HG03521 (cell line): ENCODE results near the gene ATP6V1B1.
"Not testable (repeated sequence)": the region's sequence is repeated elsewhere in the genome, so short reads cannot be mapped to it uniquely, and the experiment has no call there.

Experiments
- ATAC-seq: cut with Tn5 transposase; IDR thresholded peaks from one replicate; pipeline ENCODE4 v1.9.1; 2021; ENCODE audit warnings: mild to moderate bottlenecking, moderate library complexity; ENCODE audit not compliant: unreplicated experiment

ATP6V1B1 gene

DNA sequence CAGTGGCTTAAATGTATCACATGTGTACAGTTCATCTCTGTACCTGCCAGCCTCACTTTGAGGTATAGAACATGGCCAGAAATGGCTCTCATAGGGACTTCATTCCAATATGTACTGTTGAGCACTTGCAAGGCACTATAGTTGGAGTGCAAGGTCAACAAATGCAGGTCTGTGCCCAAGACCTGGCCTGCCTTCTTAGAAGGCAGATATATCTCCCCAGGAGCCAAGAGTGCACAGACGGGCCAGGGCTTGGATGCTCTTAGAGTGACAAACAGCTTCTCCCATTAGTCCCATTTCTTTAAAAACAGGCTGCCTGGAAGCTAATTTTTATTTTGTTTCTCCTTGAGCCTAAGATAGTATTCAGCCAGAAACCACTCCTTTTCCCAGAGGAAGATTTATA is 51.7 kb downstream of the ATP6V1B1 start:
- no peak for ATAC-seq

DNA sequence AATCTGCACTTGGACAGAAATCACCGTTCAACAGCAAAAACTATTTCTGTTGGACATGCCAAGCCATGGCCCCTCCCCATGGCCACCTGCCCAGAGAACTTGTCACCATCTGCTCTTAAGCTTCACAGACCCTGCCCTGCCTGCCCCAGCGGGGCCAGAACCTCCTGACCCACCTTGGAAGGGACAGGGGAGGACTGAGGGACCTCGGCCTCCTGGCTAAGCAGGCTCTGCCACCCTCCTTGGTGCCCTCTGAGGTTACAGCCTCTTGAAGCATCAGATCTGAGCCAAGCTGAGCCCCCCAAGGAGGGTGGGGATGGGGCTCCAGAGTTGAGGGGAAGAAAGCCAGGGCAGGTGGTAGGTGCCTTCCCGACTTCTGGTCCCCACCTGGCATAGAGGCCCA is 52.5 kb downstream of the ATP6V1B1 start:
- no peak for ATAC-seq

DNA sequence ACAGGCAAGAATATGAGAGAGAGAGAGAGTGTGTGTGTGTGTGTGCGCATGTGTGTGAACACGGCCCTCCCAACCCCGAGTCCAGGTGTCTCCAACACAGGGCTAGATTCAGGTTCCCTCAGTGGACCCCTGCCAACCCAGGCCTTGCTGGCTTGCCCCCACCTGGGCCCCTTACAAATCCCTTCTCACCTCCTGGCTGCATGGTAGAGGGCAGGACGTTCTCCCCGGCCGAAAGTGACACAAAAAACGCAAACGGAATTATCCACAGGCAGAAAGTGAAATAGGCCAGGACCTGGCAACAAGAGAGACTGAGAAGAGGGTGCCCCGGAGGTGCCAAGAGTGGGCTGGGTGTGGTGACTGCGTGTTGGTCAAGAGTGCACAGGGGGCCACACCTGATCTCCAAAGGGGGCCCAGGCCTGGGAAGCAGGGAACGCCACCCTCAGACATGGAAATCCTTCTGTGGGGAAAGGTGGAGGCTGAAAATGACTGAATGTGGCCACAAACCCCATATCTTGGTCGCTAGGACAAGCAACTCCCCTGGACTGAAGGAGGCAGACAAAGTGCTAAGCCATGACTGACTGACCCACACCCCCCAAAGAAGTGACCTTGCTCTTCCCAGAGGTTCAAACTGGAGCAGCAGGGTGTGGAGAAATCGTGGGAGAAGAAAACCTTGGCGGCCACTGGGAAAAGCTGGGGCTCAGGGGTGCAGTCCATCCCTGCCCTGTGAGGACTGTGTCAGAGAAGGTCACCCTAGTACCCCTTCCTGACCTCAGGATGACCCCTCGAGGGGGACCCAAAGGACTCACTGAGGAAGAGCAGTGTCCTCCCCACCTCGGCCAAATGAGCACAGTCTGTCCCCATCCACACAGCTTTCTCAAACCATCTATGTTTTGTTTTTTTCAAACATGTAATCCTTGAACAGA is 53.3 kb downstream of the ATP6V1B1 start:
- ATAC-seq, result no peak

DNA sequence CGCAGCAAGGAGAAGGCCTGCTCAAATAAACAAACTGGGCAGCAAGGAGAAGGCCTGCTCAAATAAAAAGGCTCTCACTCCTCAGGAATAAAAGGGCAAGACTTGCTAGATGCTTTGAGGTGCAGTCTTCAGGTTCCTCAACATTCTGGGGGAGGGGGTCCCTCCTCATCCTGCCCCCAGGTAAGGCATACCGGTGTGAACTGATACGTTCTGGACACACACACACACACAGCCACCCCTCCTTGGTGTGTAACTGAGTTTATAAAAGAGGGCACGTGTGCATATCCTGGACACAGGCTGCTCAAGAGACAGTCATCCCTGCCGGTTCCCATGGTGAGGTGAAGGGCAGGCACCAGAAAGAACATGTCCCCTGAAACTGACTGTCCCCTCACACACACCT is 54.5 kb downstream of the ATP6V1B1 start:
- ATAC-seq, result no peak

DNA sequence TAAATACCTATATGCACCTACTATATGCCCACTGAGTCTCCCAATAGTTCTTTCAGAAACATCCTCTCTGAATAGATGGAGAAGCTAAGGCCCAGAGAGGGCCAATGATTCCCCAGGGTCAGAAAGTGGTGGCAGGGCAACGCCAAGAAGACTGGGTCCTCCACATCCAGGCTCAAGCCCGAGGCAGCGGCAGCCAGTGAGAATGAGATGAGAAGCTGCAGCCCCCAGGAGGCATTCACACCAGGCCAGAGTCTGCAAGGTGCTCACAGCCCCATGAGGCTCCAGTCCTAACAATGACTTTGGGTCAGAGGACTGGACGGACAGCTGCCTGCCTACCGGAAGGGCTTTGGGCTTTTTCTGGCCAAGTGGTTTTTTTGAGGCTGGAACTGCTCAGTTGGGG is 55.4 kb downstream of the ATP6V1B1 start:
- no peak for ATAC-seq

DNA sequence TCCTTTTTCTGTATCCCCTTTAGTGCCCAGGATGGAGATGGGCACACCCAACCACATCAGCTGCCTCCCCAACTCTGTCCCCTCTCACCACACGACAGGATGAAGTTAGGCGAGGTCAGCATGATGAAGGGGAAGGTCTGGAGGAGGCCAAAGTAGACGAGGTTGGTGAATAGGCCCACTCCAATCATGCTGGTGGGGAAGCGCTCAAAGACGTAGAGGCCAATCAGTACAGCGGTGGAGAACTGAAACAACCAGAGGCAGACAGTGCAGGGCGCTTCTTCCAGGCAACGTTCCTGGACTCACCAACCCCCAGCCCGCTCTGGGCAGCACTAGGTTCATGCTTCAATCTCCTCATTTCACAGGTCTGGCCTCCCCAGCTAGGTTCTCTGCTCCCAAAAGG is 56.0 kb downstream of the ATP6V1B1 start:
- no peak for ATAC-seq

DNA sequence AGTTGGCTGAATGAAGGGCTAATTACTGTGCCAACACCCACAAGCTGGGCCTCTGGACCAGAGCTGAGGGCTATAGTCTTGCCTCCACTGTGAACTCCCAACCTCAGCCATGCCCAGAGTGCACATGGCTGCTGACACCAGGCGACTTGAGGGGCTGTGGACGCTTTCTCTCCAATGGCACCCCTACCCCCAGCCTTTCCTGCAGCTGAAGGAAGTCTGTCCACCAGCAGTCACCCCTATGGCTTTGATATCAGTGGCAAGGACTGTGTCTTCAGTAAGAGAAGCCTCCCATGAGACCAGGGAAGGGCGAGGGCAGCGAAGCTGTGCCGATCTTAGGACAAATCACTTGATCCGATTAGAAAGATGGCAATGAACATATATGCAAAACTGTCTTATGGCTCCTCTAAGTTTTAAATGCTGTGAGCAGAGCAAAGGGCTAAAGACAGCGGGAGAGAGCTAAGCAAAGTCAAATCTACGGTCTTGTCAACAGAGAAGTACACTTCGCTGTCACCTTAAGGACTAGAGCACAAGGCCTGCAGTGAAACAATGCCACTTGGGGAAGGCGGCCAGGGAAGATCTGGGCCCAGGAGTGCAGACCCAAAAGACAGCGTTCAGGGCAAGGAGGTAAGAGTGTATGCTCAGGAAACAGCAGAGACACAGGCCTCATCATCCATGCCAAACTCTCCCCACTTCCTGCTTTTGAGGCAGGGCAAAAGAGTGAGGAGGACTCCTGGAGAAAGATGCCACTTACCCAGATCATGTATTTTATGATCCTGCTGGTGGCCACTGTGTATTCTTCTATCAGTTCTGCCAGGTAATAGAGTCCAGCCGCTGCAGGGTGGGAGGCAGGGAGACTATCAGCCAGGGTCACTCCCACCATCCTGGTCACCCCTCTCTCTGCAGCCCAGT is 57.5 kb downstream of the ATP6V1B1 start:
- ATAC-seq, result no peak

DNA sequence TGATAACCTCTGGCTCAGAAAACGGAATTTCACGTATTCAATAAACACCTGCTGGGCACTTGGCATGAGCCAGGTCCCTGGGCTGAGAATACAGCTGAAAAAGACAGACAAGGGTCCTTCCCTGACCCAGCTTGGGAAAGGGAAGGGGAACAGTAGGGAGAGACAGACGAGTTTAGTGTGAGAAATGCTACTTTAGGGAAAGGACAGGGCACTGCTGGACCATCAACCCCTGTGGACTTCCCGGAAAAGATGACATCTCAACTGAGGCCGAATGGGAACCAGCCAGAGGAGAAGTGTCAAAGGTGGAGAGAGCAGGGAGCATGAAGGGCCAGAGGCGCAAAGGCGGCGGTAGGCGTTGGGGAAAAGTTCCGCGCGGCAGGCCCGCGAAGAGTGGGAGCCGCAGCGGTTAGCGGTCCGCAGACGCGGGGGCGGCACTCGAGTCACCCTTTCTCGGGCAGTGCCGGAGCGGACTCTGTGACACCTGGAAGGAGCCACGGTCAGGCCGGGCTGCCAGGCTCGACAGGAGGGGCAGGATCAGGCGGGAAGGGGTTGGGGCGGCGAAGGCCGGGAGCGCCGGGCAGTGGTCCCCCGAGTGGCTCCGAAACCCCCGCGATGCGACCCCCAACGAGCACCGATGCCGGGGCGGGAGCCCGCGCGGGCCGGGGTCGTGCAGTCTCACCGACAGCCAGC is 58.5 kb downstream of the ATP6V1B1 start:
- peak; percentile 25 for ATAC-seq

DNA sequence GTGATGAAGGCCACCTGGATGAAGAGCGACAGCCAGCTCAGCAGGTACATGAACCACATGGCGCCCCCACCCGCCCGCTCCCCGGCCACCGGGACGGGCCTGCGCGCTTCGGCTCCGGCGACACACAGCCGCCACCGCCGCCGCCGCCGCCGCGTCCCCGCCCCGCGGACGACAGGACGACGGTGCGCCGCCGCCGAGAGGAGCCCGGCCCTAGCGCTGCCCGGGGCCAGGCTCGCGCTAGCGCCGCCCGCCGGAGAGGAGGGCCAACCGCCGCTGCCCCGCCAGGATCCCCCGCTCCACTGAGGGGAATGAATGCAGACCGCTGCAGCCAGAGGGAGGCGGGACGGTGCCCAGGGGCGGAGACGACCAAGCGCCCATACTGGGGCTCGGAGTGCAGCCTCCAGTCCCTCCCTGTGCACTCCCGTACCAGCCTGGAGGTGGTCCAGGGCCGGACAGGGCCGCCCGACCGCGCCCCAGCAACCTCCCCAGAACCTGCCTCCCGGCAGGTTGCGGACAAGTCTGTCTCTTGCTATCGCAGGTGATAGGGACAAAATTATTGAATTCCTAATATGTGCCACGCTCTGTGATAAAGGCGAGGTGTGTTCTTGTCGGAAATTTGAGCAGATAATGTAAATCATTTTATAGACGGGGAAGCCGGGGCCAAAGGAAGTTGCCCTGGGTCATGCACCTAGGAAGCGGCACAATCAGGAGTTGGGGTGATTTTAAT is 59.2 kb downstream of the ATP6V1B1 start, which contains the start of gene TEX261:
Gene TEX261, minus strand, starts transcription at position 175 of the 727 bp plus-strand sequence. Its CDS starts 116 bp downstream, at position 59.
- peak; percentile 96 for ATAC-seq

DNA sequence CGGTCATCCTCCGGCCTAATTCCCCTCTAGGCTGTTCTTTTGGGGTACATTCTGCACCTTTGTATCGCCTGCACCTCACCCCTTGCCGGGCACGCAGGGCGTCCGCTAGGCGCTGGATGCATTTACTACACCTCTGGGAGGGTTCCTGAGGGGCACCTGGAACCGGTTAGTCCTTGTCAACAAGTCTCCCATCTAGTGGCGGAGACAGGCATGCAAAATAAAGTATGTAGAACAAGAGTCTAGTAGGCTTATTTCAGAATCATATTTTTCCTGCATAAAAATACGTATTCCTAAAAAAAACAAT is 59.7 kb downstream of the ATP6V1B1 start:
- ATAC-seq, result peak; percentile 26

DNA sequence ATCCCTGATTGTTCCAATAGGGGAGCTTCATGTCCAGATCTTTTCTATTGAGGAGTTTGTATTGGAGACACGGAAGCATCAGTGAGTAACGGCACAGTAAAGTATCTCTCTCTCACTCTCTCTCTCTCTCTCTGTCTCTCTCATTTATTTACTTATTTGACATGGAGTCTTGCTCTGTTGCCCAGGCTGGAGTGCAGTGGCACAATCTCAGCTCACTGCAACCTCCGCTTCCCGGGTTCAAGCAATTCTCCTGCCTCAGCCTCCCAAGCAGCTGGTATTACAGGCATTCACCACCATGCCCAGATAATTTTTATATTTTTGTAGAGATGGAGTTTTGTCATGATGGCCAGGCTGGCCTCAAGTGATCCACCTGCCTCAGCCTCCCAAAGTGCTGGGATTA is 63.2 kb downstream of the ATP6V1B1 start:
- ATAC-seq, result not testable (repeated sequence)

DNA sequence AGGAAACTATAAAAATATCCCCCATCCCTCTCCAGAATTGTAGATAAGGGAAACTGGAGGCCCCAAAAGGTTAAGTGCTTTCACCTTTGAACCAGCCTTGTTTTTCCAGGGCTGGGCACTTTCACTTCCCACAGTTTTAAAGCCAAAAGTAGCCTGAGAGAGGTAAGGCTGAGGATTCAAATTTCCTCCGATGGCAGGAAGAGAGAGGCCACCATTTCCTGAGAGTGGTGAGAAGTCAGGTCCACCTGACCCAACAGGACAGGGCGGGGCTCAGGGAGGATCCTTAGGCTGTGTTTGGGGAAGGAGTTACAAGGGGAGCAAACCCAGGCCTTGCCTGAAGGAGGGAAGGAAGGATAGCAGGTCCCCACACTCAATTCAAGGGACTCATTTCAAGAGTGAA is 63.7 kb downstream of the ATP6V1B1 start:
- no peak for ATAC-seq

DNA sequence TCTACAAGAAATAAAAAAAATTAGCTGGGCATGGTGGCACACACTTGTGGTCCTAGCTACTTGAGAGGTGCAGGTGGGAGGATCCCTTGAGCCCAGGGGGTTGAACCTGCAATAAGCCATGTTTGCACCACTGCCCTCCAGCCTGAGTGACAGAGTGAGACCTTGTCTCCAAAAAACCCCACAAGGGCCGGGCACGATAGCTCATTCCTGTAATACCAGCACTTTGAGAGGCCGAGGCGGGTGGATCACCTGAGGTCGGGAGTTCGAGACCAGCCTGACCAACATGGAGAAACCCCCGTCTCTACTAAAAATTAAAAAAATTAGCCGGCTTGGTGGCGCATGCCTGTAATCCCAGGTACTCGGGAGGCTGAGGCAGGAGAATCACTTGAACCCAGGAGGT is 64.2 kb downstream of the ATP6V1B1 start:
- ATAC-seq, result not testable (repeated sequence)

DNA sequence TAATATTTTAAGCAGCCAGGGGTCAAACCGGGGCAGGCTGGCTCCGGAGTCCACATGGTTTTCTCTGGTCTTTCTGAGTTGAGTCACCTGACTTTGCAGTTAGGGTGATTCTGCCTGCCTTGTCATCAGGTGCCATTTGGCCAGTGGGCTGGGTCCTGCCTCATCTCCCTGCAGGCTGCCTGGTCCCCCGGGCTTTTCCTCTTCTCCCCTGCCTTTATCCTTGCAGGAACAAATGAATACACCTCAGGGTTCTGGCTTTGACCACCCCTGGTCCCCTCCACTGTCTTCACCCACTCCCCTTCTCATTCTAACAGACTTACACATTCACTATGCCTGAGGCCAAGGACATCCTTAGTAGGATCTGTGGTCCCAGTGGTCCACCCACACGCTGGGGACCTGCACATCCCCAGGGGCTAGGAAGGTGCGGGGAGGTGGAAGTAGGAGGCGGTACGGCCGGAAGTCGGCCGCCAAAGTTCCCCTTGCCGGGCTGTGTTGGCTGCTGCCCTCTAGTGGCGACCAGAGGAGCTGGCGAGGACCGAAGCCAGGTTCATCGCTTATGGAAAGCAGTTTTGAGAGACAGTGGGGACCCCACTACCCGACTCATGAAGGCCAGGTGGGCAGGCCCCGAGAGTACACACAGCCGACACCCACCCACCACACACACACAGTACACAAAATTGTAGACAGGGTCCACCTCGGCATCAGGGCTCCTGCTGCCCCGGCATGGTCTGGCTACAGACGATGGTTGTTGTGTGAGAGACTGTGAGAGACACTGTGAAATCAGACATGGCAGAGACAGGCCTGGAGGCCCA is 65.3 kb downstream of the ATP6V1B1 start:
- ATAC-seq, result peak; percentile 78

DNA sequence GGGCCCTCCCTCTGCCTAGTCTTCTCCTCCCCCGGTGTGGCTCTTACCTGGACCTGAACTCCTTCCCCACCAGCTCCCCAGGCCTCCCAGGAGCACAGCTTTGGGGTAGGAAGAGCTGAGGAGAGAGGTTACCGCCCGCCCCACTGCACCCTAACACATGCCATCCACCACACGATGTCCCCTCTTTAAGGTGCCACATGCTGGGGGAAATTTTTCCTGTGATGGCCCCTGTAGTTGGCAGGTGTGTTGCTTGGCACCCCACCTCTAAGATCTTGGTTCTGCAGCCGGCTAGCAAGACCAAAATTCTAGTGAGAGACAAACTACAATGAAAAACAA is 65.9 kb downstream of the ATP6V1B1 start:
- no peak for ATAC-seq

DNA sequence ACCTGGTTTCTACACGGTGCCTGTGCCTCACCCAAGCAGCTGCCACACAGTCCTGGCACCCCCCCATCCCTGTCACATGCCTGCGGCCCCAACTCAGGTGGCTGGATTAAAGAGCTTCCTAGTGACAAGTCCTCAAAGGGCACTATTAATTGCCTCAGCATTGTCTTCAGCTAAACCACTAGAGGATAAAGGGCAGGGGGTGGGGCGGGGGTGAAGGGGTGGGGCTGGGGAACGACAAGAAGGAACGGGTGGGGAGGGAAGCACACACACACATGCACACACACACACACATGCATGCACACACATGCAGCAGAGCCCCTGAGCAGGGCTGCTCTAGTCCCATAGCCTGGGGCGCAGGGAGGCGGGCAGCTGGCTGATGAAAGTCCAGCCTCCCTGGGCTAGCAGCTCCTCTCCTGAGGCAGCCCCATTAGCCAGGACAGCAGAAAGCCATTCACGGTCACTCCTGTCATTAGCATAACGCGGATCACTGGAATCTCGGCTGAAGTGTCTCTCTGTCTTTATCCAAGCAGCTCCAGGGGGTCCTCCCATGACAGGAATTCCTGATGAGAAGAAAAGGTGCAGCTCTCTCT is 66.4 kb downstream of the ATP6V1B1 start:
- ATAC-seq, result no peak

DNA sequence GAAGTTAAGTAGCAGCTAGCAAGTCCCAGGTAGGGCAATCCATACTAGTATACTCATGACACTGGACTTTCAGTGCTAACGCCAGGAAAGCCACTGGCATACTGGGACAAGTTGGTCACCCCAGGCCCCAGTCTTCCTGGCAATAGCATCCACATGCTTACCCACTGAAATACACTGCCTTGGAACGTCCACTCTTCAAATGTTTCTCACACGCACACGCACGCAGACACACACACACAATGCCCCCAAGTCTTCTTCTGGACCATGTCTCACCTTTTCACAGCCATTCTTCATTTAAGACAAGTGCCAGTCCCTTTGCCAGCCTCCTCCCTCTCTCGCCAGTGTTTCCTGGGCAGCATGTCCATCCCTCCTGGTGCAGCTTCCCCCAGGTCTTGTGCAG is 67.7 kb downstream of the ATP6V1B1 start:
- no peak for ATAC-seq

DNA sequence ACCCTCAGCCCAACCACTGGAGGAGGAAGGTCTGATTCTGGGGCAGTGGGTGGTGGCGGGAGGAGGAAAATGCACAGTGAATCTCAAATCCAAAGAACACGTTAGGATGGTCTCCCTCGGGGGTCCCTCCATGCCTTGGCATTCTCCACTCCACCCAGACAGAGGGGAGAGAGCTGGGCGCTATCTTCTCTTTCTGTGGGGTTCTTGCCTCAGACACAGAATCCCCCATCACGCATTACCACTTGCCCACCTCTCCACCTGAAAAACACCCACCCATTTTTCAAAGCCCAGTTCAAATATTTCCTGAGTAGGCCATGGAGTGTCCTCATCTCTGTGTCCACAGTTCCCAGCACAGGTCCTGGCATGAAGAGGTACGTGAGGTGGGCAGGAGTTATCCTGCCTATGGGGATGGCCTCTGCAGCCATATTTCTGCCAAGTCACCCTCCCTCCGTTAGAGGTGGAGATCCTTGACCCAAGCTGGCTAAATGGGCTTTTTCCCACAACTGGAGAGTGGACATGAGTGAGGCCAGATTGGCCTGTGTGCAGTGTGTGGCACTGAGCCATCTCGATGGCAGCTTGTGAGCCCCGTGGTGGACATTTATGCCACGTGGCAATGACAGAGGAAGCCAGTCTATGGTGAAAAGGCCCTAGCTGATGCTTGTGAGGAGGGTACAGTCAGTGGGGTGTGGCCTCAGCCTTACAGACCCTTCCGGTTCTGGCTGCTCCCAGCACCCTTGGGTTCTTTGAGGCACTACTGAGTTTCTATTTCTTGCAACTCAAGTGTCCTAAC is 68.5 kb downstream of the ATP6V1B1 start:
- ATAC-seq, result no peak

DNA sequence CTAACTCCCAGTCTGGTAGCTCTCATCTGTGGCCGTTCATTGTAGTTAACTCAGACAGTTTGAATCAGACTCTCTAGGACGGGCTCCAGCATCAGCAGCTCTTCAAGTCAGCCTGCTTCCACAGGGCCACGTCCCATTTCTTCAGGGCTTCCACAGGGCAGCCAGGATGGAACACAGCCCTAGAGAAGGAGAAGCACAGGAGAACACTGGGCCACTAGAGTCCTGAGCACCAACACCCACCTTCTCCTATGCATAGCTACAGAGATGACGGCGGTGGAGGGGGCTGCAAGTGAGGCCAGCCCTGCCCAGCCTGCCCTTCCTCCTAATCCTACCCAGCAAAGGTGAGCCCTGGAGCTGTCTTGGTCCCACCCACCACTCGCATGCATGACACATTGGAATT is 69.2 kb downstream of the ATP6V1B1 start:
- no peak for ATAC-seq
